Right cardiac atrium (tissue), 5 donors: ENCODE results near the gene NR3C2. TPM values are rescaled to one million over a fixed set of nuclear protein-coding genes. Genes with fewer than 3 reads are reported as not detected.
A peak's percentile ranks its signal among the peaks of the same experiment; 100 is the strongest.

Experiments used
- ATAC-seq, 2 donors: fragments of 200-7000 bp; cut with Tn5 transposase; one replicate each; pipeline versions ENCODE4 v1.8.0 to v1.9.1; 2020; ENCODE audit warnings: moderate library complexity in 2 of 2, mild to moderate bottlenecking in 1 of 2
- DNase-seq, 3 donors: peaks; one replicate each; pipeline ENCODE4 v3.0.0-alpha.2; 2020
- H3K27ac ChIP-seq: one replicate; pipeline ENCODE4 v1.5.1; 2013; ENCODE audit warnings: mild to moderate bottlenecking, low read length, control low read depth, moderate library complexity
- H3K27me3 ChIP-seq: one replicate; pipeline ENCODE4 v1.6.1; 2013; ENCODE audit not compliant: control insufficient read depth, insufficient read depth
- H3K4me1 ChIP-seq: one replicate; pipeline ENCODE4 v1.6.1; 2013; ENCODE audit warnings: low read length; ENCODE audit not compliant: control insufficient read depth, insufficient read depth
- H3K4me3 ChIP-seq: one replicate; pipeline ENCODE4 v1.5.1; 2013; ENCODE audit warnings: low read length, control low read depth
- H3K9me3 ChIP-seq: one replicate; pipeline ENCODE4 v1.6.1; 2013; ENCODE audit warnings: low read length; ENCODE audit not compliant: control insufficient read depth
- WGBS: extraction: QIAGEN DNeasy Blood & Tissue Kit; methylation state at CpG from one replicate; pipeline ENCODE4 v1.1.7; 2013; 5-methylcytosine and 5-hydroxymethylcytosine counted together
- intact Hi-C, 4 donors: fragments of 100-400 bp; cut with DNase I; formaldehyde crosslinking; loops; one replicate each; pipeline versions ENCODE4 v1.11.0 to v1.14.0; 2022 to 2023
- polyA plus RNA-seq: library from polyadenylated mRNA; stranded (reverse); fragments of 200-250 nt; gene quantifications from one replicate; pipeline ENCODE4 v1.2.3, GENCODE V29; 2013
- total RNA-seq, 4 donors: library from RNA; stranded (reverse); fragmentation: NEBNext Ultra II Directional; extraction: Animal tissue kit (Norgen Biotek cat#: 25700); gene quantifications; one replicate each; pipeline ENCODE4 v1.2.1, GENCODE V29; 2021
- donor health status: healthy with polysubstance abuse.
- donor health status: DM: no; HTN: yes; CAD: no.
- donor health status: DM: no; HTN: no; CAD: no.
- donor health status: DM: no; HTN: yes; CAD: no; lungs with severe emphysema.
- donor health status: DM: yes; HTN: yes; CAD: no.

The NR3C2 gene
- total and polyA plus RNA-seq, 5 donors, result 5.9 to 27.9 (median 24.3) TPM

DNA sequence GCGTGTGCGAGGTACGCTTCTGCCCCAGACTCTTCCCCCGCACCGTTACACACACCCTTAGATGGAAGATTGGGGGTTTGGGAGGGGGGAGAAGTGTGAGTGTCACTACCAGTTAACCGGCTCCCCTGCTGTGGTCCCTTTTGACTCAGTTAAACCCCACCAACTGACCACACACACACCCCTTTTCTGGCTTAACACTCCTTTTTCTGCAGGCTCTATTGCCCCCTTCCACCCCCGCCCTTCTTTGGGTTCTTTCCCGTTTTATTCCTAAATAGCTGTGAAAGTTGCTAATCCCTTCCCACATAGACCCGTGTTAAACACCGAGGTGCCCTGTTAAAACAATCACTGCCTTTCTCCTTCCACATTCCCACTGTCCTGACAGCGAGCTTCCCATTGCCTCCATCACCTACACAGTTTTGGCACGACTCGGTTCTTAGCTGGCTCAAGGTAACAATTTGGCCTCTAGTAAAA is 3.7 kb upstream of the NR3C2 start:
- peak overlapping the region; percentile 54 for H3K27ac ChIP-seq
- H3K9me3 ChIP-seq, result no peaks in the 10 kb centered on the region
- H3K4me1 ChIP-seq, result no peaks in the 10 kb centered on the region
- DNase-seq (no peak), ATAC-seq (no peak)
- 4% methylated on average over 13 of the region's 13 CpGs for WGBS
- H3K27me3 ChIP-seq, result no peaks in the 10 kb centered on the region
- intact Hi-C loops, result loop anchor here in 2 of 4 donors (10.0 kb wide), 2 partner anchors 261 to 391 kb away; no protein-coding TSS in a partner anchor
- H3K4me3 ChIP-seq, result peak overlapping the region; percentile 71

DNA sequence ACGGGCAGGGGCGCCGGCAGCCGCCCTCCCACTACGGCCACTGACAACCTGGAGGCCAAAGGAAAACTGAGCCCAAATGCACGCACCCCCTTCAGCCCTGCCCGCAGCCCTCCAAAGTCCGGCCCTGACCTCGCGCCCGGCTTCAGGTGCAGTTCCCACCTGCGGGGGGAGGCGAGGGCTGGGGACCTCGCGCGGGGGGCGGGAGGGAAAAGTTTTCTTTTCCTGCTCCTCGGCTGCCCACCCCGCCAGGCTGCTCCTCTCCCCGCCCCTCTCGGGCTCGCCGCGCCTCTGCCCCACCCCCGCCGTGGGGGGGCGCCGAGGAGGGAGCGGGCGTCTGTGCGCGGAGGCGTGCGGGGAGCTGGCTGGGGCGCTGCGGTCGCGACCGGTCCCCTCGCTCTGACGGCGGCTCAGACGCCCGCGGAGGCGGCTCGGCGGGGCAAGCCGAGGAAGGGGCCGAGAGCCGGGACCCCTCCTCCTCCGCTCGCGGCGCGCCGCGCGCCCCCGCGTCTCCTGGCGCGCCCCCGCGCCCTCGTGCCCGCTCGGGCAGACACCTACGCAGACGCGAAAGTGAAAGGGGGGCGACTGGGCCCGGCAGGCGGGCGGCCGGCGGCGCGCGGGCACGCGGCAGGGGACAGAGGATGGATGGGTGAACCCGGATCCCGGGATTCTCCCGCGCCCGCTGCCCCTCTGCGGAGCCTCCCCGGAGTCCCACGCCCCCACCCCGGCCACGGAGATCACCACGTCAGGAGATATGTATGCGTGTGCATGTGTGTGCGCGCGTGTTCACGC is 3.1 kb upstream of the NR3C2 start:
- ATAC-seq, result peak; percentile 35 to 40
- no peaks in the 10 kb centered on the region for H3K27me3 ChIP-seq
- no peaks in the 10 kb centered on the region for H3K4me1 ChIP-seq
- H3K9me3 ChIP-seq, result no peaks in the 10 kb centered on the region
- H3K4me3 ChIP-seq, result peak overlapping the region; percentile 71
- WGBS, result under 1% methylated on average over 98 of the region's 98 CpGs
- peak overlapping the region; percentile 73 for H3K27ac ChIP-seq
- intact Hi-C loops, result loop anchor here in 2 of 4 donors (10.0 kb wide), 2 partner anchors 260 to 390 kb away; no protein-coding TSS in a partner anchor
- DNase-seq, result peak; percentile 72 to 91 (median 87)

DNA sequence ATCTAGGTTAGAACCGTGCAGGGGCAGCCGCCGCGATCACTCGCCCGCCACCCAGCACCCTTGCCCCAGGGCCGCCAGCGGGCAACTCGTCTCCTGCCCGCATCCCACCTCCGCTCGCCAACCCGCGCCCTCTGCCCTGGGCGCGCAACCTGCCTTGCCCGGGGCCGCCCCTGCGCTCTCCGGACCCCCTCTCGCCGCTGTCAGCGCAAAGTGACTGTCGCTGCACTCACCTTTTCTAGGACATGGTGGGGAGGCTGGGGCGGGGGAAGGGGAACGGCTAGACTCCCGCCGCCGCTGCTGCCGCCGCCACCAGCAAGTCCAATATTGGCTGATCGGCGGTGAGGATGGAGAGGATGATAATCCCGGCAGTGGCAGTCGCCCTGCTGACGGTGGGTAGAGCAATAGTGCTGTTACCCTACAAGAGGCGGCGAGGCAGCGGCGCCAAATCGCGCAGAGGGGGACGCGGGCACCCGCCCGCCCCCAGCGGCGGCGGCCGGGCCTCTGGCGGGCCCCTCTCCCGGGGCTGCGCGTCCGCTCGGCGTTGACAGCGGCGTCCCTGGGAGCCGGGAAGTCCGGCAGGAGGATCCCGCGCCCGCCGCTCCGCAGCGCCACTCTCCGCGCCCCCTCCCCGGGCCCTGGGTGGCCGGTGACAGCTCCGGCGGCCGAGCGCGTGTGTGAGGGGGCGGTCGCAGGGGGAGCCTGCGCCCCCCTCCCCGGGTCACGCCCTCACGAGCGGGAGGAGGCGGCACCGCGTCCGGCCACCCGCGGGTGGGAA is 2.3 kb upstream of the NR3C2 start:
- peak overlapping the region; percentile 73 for H3K27ac ChIP-seq
- intact Hi-C loops, result loop anchor here in 2 of 4 donors (10.0 kb wide), 2 partner anchors 260 to 390 kb away; no protein-coding TSS in a partner anchor
- peak; percentile 0 to 2 for ATAC-seq

GRCh38 chr4:148443512-148444295 is 1.5 kb upstream of the NR3C2 start:
- H3K4me1 ChIP-seq, result no peaks in the 10 kb centered on the region
- ATAC-seq, result no peak
- WGBS, result under 1% methylated on average over 64 of the region's 64 CpGs
- peak overlapping the region; percentile 71 for H3K4me3 ChIP-seq
- H3K27me3 ChIP-seq, result no peaks in the 10 kb centered on the region
- peak overlapping the region; percentile 73 for H3K27ac ChIP-seq
- DNase-seq, result peak; percentile 42 to 79 (median 72)
- intact Hi-C loops, result loop anchor here in 2 of 4 donors (10.0 kb wide), 2 partner anchors 259 to 389 kb away; no protein-coding TSS in a partner anchor
- no peaks in the 10 kb centered on the region for H3K9me3 ChIP-seq

More for the DNA sequence above, 2.3 kb upstream of the NR3C2 start:
- under 1% methylated on average over 89 of the region's 89 CpGs for WGBS
- H3K4me3 ChIP-seq, result peak overlapping the region; percentile 71
- no peaks in the 10 kb centered on the region for H3K9me3 ChIP-seq
- peak; percentile 40 to 80 (median 75) for DNase-seq
- H3K4me1 ChIP-seq, result no peaks in the 10 kb centered on the region
- no peaks in the 10 kb centered on the region for H3K27me3 ChIP-seq

DNA sequence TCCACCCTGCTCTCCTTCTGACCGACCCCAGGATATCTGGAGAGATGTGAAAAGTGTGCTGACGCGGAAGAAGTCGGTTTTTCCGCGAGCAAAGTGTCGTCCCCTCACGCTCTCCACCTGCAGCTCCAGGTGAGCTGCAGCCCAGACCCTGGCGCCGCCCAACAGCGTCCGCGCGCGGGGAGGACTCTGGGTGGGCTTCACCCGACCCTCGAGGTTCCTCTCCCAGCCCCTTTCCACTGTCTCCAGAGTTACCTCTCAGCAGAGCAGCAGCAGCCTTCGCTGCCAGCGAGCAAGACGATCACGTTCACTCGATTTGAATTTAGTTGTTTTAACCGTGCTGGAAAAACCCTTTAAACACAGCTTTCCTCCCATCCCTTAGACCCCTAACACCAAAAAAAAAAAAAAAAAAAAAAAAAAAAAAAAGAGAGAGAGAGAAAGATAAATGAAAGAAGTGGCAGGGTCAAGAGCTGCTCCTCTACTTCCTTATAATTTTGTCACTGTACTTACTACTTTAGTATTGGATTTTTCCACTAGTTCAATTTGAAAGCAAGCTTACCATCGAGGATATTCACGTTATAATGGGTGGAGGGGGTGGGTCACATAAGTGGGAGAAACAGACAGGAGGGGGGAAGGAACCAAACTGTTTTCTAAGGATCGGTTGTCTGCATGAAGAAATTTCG is 758 bp upstream of the NR3C2 start:
- Histone ChIP-seq H3K9me3 (no peaks in the 10 kb centered on the region), H3K4me3 (peak overlapping the region; percentile 71), H3K27me3 (no peaks in the 10 kb centered on the region), H3K27ac (peak overlapping the region; percentile 89), H3K4me1 (no peaks in the 10 kb centered on the region)
- ATAC-seq (peak; percentile 1 to 3), DNase-seq (peak; percentile 39 to 76 (median 73))
- intact Hi-C loops, result loop anchor here in 2 of 4 donors (10.0 kb wide), 2 partner anchors 258 to 388 kb away; no protein-coding TSS in a partner anchor
- WGBS, result under 1% methylated on average over 27 of the region's 27 CpGs

DNA sequence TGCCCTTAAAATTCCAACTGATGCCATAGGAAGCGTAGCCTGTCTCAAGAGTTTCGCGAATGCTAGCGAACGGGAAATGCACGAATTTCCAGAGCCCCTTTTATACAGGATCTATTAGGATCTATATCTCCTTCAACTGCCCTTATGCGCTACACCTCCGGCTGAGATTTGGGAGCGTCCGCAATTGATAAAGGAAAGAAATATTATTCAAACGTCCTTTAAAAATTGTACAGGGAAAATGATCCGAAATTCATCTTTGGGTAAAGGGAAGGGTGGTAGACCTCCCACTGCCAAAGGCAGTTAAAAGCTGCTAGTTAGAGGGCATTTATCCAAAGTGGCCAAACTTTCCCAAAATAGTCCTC is 609 bp downstream of the NR3C2 start:
- intact Hi-C loops, result loop anchor here in 2 of 4 donors (10.0 kb wide), 2 partner anchors 257 to 387 kb away; no protein-coding TSS in a partner anchor
- DNase-seq (no peak), ATAC-seq (no peak)
- peak overlapping the region; percentile 82 for H3K27ac ChIP-seq
- no peaks in the 10 kb centered on the region for H3K4me1 ChIP-seq
- 1% methylated on average over 12 of the region's 12 CpGs for WGBS
- no peaks in the 10 kb centered on the region for H3K9me3 ChIP-seq
- H3K4me3 ChIP-seq, result peak overlapping the region; percentile 71
- no peaks in the 10 kb centered on the region for H3K27me3 ChIP-seq

GRCh38 chr4:148438047-148438446 is 4.2 kb downstream of the NR3C2 start:
- ATAC-seq, result no peak
- H3K4me1 ChIP-seq, result peaks cover 4% of the 10 kb centered on the region
- no peaks in the 10 kb centered on the region for H3K9me3 ChIP-seq
- H3K27me3 ChIP-seq, result no peaks in the 10 kb centered on the region
- WGBS, result 88% methylated on average over 2 of the region's 2 CpGs
- DNase-seq, result no peak
- intact Hi-C loops, result no loop called here
- no peak overlapping the region for H3K27ac ChIP-seq
- H3K4me3 ChIP-seq, result no peak overlapping the region

GRCh38 chr4:148437439-148437838 is 4.8 kb downstream of the NR3C2 start:
- intact Hi-C loops, result no loop called here
- Histone ChIP-seq H3K4me1 (peaks cover 4% of the 10 kb centered on the region), H3K9me3 (no peaks in the 10 kb centered on the region), H3K27ac (no peak overlapping the region), H3K27me3 (no peaks in the 10 kb centered on the region), H3K4me3 (no peak overlapping the region)
- DNase-seq (no peak), ATAC-seq (no peak)
- WGBS, result 74% methylated on average over 2 of the region's 2 CpGs

DNA sequence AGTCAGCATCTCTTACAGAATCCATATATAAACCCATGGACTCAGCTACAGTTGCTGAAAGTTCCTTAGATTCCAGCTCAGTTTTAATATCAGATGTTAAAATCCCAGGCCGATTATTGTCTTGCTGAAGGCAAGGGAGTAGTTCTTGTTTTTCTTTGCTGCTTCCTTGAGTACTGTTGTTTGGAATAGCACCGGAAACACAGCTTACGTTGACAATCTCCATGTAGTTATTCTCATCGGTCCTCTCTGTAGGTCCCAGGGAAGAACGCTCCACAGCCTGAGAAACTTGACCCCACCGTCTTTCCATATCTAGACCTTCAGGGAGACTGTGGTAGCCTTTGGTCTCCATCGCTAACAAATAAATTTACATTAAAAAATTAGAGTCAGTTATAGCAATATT is 5.7 kb downstream of the NR3C2 start:
- Histone ChIP-seq H3K27me3 (no peaks in the 10 kb centered on the region), H3K9me3 (no peaks in the 10 kb centered on the region), H3K4me3 (no peak overlapping the region), H3K27ac (peak overlapping the region; percentile 50), H3K4me1 (peaks cover 4% of the 10 kb centered on the region)
- 64% methylated on average over 7 of the region's 7 CpGs for WGBS
- intact Hi-C loops, result no loop called here
- no peak for DNase-seq
- no peak for ATAC-seq
